Mesenchymal stem cell (in vitro differentiated cells and primary cell): Measurements from ENCODE around the gene C9orf72.
"Not testable (repeated sequence)": the region's sequence is repeated elsewhere in the genome, so short reads cannot be mapped to it uniquely, and the experiment has no call there.

Experiments used
- DNase-seq: peaks from one replicate; pipeline ENCODE4 v3.0.0-alpha.2; 2013
- H2AFZ ChIP-seq: one replicate; pipeline ENCODE4 v1.6.1; 2013; ENCODE audit warnings: low read depth, mild to moderate bottlenecking, control low read depth, inconsistent platforms, low read length, moderate library complexity
- H2AK5ac ChIP-seq: 2 replicates; pipeline ENCODE4 v1.6.1; 2013; ENCODE audit warnings: low read length, moderate library complexity, mild to moderate bottlenecking, inconsistent platforms; ENCODE audit not compliant: severe bottlenecking
- H2BK120ac ChIP-seq: one replicate; pipeline ENCODE4 v1.6.1; 2013; ENCODE audit warnings: low read depth, mild to moderate bottlenecking, inconsistent platforms, low read length, moderate library complexity
- H2BK12ac ChIP-seq, 2 experiments: one replicate each; pipeline ENCODE4 v1.6.1; 2013; ENCODE audit warnings: inconsistent platforms in 2 of 2, low read length in 2 of 2, mild to moderate bottlenecking in 2 of 2, moderate library complexity in 2 of 2, control low read depth in 1 of 2
- H2BK15ac ChIP-seq: one replicate; pipeline ENCODE4 v1.6.1; 2013; ENCODE audit warnings: mild to moderate bottlenecking, low read depth, inconsistent platforms; ENCODE audit not compliant: poor library complexity, severe bottlenecking
- H2BK5ac ChIP-seq: 2 replicates; pipeline ENCODE4 v1.6.1; 2013; ENCODE audit warnings: low read depth, mild to moderate bottlenecking, low read length, control low read depth, inconsistent platforms; ENCODE audit not compliant: poor library complexity, severe bottlenecking
- H3K14ac ChIP-seq, 2 experiments: one replicate each; pipeline ENCODE4 v1.6.1; 2013; ENCODE audit warnings: inconsistent platforms in 2 of 2, low read length in 2 of 2, control low read depth in 1 of 2, mild to moderate bottlenecking in 1 of 2, moderate library complexity in 1 of 2
- H3K18ac ChIP-seq, 2 experiments: one replicate each; pipeline ENCODE4 v1.6.1; 2013; ENCODE audit warnings: inconsistent platforms in 2 of 2, low read length in 2 of 2, control low read depth in 1 of 2, low read depth in 1 of 2, mild to moderate bottlenecking in 1 of 2
- H3K23ac ChIP-seq, 2 experiments: one replicate each; pipeline ENCODE4 v1.6.1; 2013; ENCODE audit warnings: inconsistent platforms in 2 of 2, low read length in 2 of 2, mild to moderate bottlenecking in 2 of 2, moderate library complexity in 2 of 2, control low read depth in 1 of 2
- H3K27ac ChIP-seq: 2 replicates; pipeline ENCODE4 v1.5.1; 2013; ENCODE audit warnings: mild to moderate bottlenecking, moderate library complexity, low read length, control low read depth, inconsistent platforms; ENCODE audit not compliant: poor library complexity, severe bottlenecking
- H3K27me3 ChIP-seq, 2 experiments: 2 replicates each; pipeline versions ENCODE4 v1.6.1 to v1.7.0; 2013; ENCODE audit warnings: low read length in 2 of 2, mild to moderate bottlenecking in 2 of 2, moderate library complexity in 2 of 2, control low read depth in 1 of 2, inconsistent platforms in 1 of 2; ENCODE audit not compliant: control insufficient read depth in 1 of 2, insufficient read depth in 1 of 2
- H3K36me3 ChIP-seq, 2 experiments: 2 replicates each; pipeline versions ENCODE4 v1.6.1 to v1.7.0; 2013; ENCODE audit warnings: low read length in 2 of 2, control low read depth in 1 of 2, inconsistent platforms in 1 of 2, low read depth in 1 of 2, mild to moderate bottlenecking in 1 of 2; ENCODE audit not compliant: insufficient read depth in 2 of 2, control insufficient read depth in 1 of 2
- H3K4ac ChIP-seq, 2 experiments: one replicate each; pipeline ENCODE4 v1.6.1; 2013; ENCODE audit warnings: inconsistent platforms in 2 of 2, low read length in 2 of 2, mild to moderate bottlenecking in 2 of 2, moderate library complexity in 2 of 2, control low read depth in 1 of 2, low read depth in 1 of 2
- H3K4me1 ChIP-seq: 2 replicates; pipeline ENCODE4 v1.6.1; 2013; ENCODE audit warnings: low read depth, low read length, control low read depth; ENCODE audit not compliant: control insufficient read depth, insufficient read depth
- H3K4me2 ChIP-seq: 2 replicates; pipeline ENCODE4 v1.6.1; 2013; ENCODE audit warnings: low read length, mild to moderate bottlenecking, inconsistent platforms; ENCODE audit not compliant: poor library complexity, severe bottlenecking
- H3K4me3 ChIP-seq, 2 experiments: 2 replicates each; pipeline versions ENCODE4 v1.5.1 to v1.7.0; 2013; ENCODE audit warnings: low read length in 2 of 2, mild to moderate bottlenecking in 2 of 2, control low read depth in 1 of 2, low read depth in 1 of 2; ENCODE audit not compliant: insufficient read depth in 1 of 2
- H3K79me1 ChIP-seq: replicated peaks from 2 replicates; pipeline ENCODE4 v1.6.1; 2013; ENCODE audit warnings: mild to moderate bottlenecking, control low read depth, low read length, inconsistent platforms; ENCODE audit not compliant: poor library complexity, severe bottlenecking
- H3K9ac ChIP-seq: 2 replicates; pipeline ENCODE4 v1.7.0; 2013; ENCODE audit warnings: mild to moderate bottlenecking, low read length, moderate library complexity
- H3K9me3 ChIP-seq: 2 replicates; pipeline ENCODE4 v1.7.0; 2013; ENCODE audit warnings: mild to moderate bottlenecking, low read length; ENCODE audit not compliant: control insufficient read depth
- H4K8ac ChIP-seq: one replicate; pipeline ENCODE4 v1.6.1; 2013; ENCODE audit warnings: inconsistent platforms, mild to moderate bottlenecking, low read length, moderate library complexity
- H4K91ac ChIP-seq: one replicate; pipeline ENCODE4 v1.6.1; 2013; ENCODE audit warnings: mild to moderate bottlenecking, low read length, inconsistent platforms
- WGBS: methylation state at CpG from one replicate; pipeline ENCODE4 v1.1.7; 2013; ENCODE audit warnings: mixed read lengths; 5-methylcytosine and 5-hydroxymethylcytosine counted together

C9orf72 gene

DNA sequence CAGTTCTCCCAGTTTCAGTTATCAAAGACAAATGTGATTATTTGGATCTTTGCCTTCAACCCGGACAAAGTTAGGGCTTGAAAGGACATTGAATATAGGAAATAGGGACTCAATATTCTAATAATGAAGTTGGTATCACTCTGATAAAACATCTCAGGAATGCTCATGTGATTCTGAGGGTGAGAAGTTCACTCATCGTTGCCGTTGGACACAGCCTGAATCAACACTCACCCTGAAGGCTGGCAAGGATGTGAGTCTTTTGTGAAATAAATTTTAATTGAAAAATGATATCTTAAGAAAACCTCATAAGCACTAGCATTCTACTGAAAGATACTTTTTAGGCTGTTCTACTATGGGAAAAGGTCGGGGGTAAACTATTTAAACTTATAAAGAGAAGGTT is 44.8 kb upstream of the C9orf72 start:
- no peak for DNase-seq
- Histone ChIP-seq H3K18ac (no peak overlapping the region), H2AFZ (no peak overlapping the region), H3K14ac (no peak overlapping the region), H3K27me3 (no peaks in the 10 kb centered on the region), H3K79me1 (no peaks in the 10 kb centered on the region), H2BK120ac (no peak overlapping the region), H2BK12ac (no peak overlapping the region), H2BK5ac (no peak overlapping the region), H3K9me3 (no peaks in the 10 kb centered on the region), H3K4me3 (no peak overlapping the region), H3K36me3 (no peaks in the 10 kb centered on the region), H2BK15ac (no peak overlapping the region), H2AK5ac (no peak overlapping the region), H3K9ac (no peak overlapping the region), H3K23ac (no peak overlapping the region), H3K4me1 (no peaks in the 10 kb centered on the region), H3K4me2 (no peak overlapping the region), H4K91ac (no peak overlapping the region), H3K4ac (no peak overlapping the region), H3K27ac (no peak overlapping the region), H4K8ac (no peak overlapping the region)
- 96% methylated on average over 3 of the region's 4 CpGs for WGBS

DNA sequence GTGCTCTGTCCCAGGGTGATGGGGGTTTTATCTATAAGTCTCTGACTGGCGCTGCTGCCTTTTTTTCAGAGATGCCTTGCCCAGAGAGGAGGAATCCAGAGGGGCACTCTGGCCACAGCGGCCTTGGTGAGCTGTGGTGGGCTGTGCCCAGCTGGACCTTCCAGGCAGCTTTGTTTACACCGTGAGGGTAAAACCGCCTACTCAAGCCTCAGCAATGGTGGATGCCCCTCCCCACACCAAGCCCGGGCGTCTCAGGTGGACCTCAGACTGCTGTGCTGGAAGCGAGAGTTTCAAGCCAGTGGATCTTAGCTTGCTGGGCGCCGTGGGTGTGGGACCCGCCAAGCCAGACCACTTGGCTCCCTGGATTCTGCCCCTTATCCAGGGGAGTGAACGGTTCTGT is 41.3 kb upstream of the C9orf72 start:
- Histone ChIP-seq H3K27ac (no peak overlapping the region), H4K8ac (no peak overlapping the region), H2BK15ac (no peak overlapping the region), H4K91ac (no peak overlapping the region), H3K18ac (no peak overlapping the region), H3K9ac (no peak overlapping the region), H3K4me3 (no peak overlapping the region), H2AFZ (no peak overlapping the region), H2BK12ac (no peak overlapping the region), H2AK5ac (no peak overlapping the region), H3K27me3 (no peaks in the 10 kb centered on the region), H3K79me1 (no peaks in the 10 kb centered on the region), H3K14ac (no peak overlapping the region), H2BK5ac (no peak overlapping the region), H3K9me3 (no peaks in the 10 kb centered on the region), H3K4me1 (no peaks in the 10 kb centered on the region), H3K36me3 (no peaks in the 10 kb centered on the region), H2BK120ac (no peak overlapping the region), H3K4me2 (no peak overlapping the region), H3K23ac (no peak overlapping the region), H3K4ac (no peak overlapping the region)
- no peak for DNase-seq
- 83% methylated on average over 11 of the region's 11 CpGs for WGBS

DNA sequence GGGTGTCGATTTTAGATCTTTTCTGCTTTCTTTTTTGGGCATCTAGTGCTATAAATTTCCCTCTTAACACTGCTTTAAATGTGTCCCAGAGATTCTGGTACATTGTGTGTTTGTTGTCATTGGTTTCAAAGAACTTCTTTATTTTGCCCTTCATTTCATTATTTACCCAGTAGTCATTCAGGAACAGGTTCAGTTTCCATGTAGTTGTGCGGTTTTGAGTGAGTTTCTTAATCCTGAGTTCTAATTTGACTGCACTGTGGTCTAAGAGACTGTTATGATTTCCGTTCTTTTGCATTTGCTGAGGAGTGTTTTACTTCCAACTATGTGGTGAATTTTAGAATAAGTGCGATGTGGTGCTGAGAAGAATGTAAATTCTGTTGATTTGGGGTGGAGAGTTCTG is 38.8 kb upstream of the C9orf72 start:
- 73% methylated on average over 4 of the region's 4 CpGs for WGBS
- H3K9me3 ChIP-seq, H3K4ac ChIP-seq, H3K27ac ChIP-seq, H2AK5ac ChIP-seq, H3K23ac ChIP-seq, H3K9ac ChIP-seq, H3K18ac ChIP-seq, H2BK12ac ChIP-seq, H3K79me1 ChIP-seq, H2AFZ ChIP-seq, H3K36me3 ChIP-seq, H3K4me1 ChIP-seq, H2BK120ac ChIP-seq, DNase-seq, H3K4me3 ChIP-seq, H3K27me3 ChIP-seq, H4K91ac ChIP-seq, H3K4me2 ChIP-seq, H2BK5ac ChIP-seq, H2BK15ac ChIP-seq, H4K8ac ChIP-seq, H3K14ac ChIP-seq: not testable (repeated sequence)

DNA sequence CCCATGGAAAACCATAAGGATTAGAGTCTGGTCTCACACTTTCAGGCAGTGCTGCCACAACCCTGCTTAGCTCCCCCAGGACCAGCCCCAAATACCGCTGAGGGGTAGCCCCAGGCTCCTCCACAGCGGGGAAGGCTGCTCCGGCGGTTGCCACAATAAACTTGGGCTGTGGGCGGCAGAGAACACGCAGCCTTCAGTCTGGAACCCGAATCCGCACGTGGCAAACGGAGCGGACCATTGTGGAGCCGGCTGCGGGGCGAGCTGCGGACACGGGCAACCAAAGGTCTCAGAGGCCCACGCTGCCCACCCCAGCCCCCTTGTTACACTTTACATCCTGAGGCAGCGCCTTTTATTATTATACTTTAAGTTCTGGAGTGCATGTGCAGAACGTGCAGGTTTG is 37.3 kb upstream of the C9orf72 start:
- H3K27me3 ChIP-seq: peaks cover 0 to 4% of the 10 kb centered on the region in 2 experiments
- H2AFZ ChIP-seq: no peak overlapping the region
- no peak overlapping the region for H2BK15ac ChIP-seq
- H4K8ac ChIP-seq: no peak overlapping the region
- H2BK120ac ChIP-seq: no peak overlapping the region
- H3K79me1 ChIP-seq: no peaks in the 10 kb centered on the region
- WGBS: 81% methylated on average over 11 of the region's 19 CpGs
- no peaks in the 10 kb centered on the region for H3K9me3 ChIP-seq
- no peak overlapping the region for H3K14ac ChIP-seq
- H3K36me3 ChIP-seq: no peaks in the 10 kb centered on the region
- H4K91ac ChIP-seq: no peak overlapping the region
- DNase-seq: no peak
- H3K23ac ChIP-seq: no peak overlapping the region
- H3K4ac ChIP-seq: no peak overlapping the region
- no peak overlapping the region for H3K27ac ChIP-seq
- H3K4me1 ChIP-seq: no peaks in the 10 kb centered on the region
- H3K18ac ChIP-seq: no peak overlapping the region
- no peak overlapping the region for H3K4me3 ChIP-seq
- H2BK5ac ChIP-seq: no peak overlapping the region
- H2AK5ac ChIP-seq: no peak overlapping the region
- no peak overlapping the region for H2BK12ac ChIP-seq
- no peak overlapping the region for H3K4me2 ChIP-seq
- H3K9ac ChIP-seq: no peak overlapping the region
